GM23248 (cell line): Measurements from ENCODE around the gene SCN3B.

Experiments
- EZH2 ChIP-seq: fragments of 200-600 bp; sonication (generic); IDR thresholded peaks from 2 replicates; pipeline ENCODE4 v1.6.1; 2018; ENCODE audit warnings: antibody characterized with exemption, mild to moderate bottlenecking; ENCODE audit not compliant: insufficient read depth, poor library complexity, severe bottlenecking
- EZH2phosphoT487 ChIP-seq: fragments of 200-600 bp; sonication (generic); IDR thresholded peaks from 2 replicates; pipeline ENCODE4 v1.6.1; 2018; ENCODE audit warnings: antibody characterized with exemption, moderate library complexity, mild to moderate bottlenecking, low read depth; ENCODE audit not compliant: insufficient read depth

- TF ChIP-seq EZH2: no peak
- TF ChIP-seq EZH2phosphoT487: no peak
Observed at GRCh38 chr11:123630126-123630608, 24.3 kb downstream of the SCN3B start.
